CD4-positive, alpha-beta T cell (primary cell): ENCODE data around the gene ATXN7L3. TPM values are rescaled to one million over a fixed set of nuclear protein-coding genes. Genes with fewer than 3 reads are reported as not detected.

Experiments used
- ATAC-seq: fragments of 200-7000 bp; cut with Tn5 transposase; one replicate; pipeline ENCODE4 v1.10.0; 2022; ENCODE audit warnings: mild to moderate bottlenecking; ENCODE audit not compliant: poor library complexity
- CTCF ChIA-PET: fragments of 350-600 bp; sonication (Branson Sonifier 250); formaldehyde crosslinking; loops from one replicate; lab custom pipeline; 2021; ENCODE audit warnings: antibody characterized with exemption, inconsistent platforms; lab: Charles Lee
- POLR2A ChIA-PET: fragments of 350-600 bp; sonication (Branson Sonifier 250); formaldehyde crosslinking; loops from one replicate; lab custom pipeline; 2021; ENCODE audit warnings: antibody characterized with exemption, inconsistent platforms; lab: Charles Lee
- DNase-seq, 14 experiments: peaks; one replicate each; pipeline ENCODE4 v3.0.0-alpha.2; 2013 to 2020; ENCODE audit warnings: mixed read lengths in 2 of 14
- H3K27ac ChIP-seq, 2 donors: one replicate each; pipeline versions ENCODE4 v1.5.1 to v1.7.0; 2013; ENCODE audit warnings: low read length in 2 of 2, low read depth in 1 of 2, mild to moderate bottlenecking in 1 of 2
- H3K27me3 ChIP-seq, 2 experiments: 1 replicate in 1 of 2; 2 replicates in 1 of 2; pipeline versions ENCODE4 v1.6.1 to v1.7.0; 2013; ENCODE audit warnings: low read length in 2 of 2, control low read depth in 1 of 2, mild to moderate bottlenecking in 1 of 2, moderate library complexity in 1 of 2; ENCODE audit not compliant: insufficient read depth in 2 of 2, control insufficient read depth in 1 of 2
- H3K36me3 ChIP-seq: one replicate; pipeline ENCODE4 v1.6.1; 2013; ENCODE audit warnings: low read length, control low read depth; ENCODE audit not compliant: insufficient read depth
- H3K4me1 ChIP-seq: one replicate; pipeline ENCODE4 v1.6.1; 2013; ENCODE audit warnings: low read length, control low read depth; ENCODE audit not compliant: insufficient read depth
- H3K4me3 ChIP-seq: one replicate; pipeline ENCODE4 v1.5.1; 2013; ENCODE audit warnings: mild to moderate bottlenecking, low read length, moderate library complexity
- H3K9me3 ChIP-seq, 2 experiments: 1 replicate in 1 of 2; 2 replicates in 1 of 2; pipeline versions ENCODE4 v1.6.1 to v1.7.0; 2013; ENCODE audit warnings: low read length in 2 of 2, mild to moderate bottlenecking in 2 of 2, control low read depth in 1 of 2, moderate library complexity in 1 of 2; ENCODE audit not compliant: control insufficient read depth in 1 of 2, insufficient read depth in 1 of 2
- H3K27ac Mint-ChIP-seq: one replicate; pipeline ENCODE4 v1.8.0; 2020; ENCODE audit warnings: mixed read lengths
- H3K27me3 Mint-ChIP-seq: one replicate; pipeline ENCODE4 v1.8.0; 2021; ENCODE audit warnings: mixed read lengths
- H3K36me3 Mint-ChIP-seq: one replicate; pipeline ENCODE4 v1.8.0; 2021; ENCODE audit warnings: low read depth, mixed read lengths
- H3K4me1 Mint-ChIP-seq: one replicate; pipeline ENCODE4 v1.8.0; 2021; ENCODE audit warnings: low read depth, mixed read lengths
- H3K4me3 Mint-ChIP-seq: one replicate; pipeline ENCODE4 v1.8.0; 2020; ENCODE audit warnings: mild to moderate bottlenecking, mixed read lengths
- H3K9me3 Mint-ChIP-seq: one replicate; pipeline ENCODE4 v1.8.0; 2020; ENCODE audit warnings: mixed read lengths
- CTCF ChIP-seq: fragments of 200-600 bp; IDR thresholded peaks from one replicate; pipeline ENCODE4 v1.8.0; 2022; ENCODE audit warnings: antibody characterized with exemption, mild to moderate bottlenecking
- intact Hi-C, 2 experiments: fragments of 100-400 bp; cut with DNase I in 1 of 2; cut with micrococcal nuclease in 1 of 2; formaldehyde crosslinking; loops; one replicate each; pipeline versions ENCODE4 v1.15.1 to v1.9.0; 2023 to 2025; cut with DNase I, micrococcal nuclease
- total RNA-seq, 174 experiments: library from RNA in 2 of 174; stranded (reverse) in 2 of 174; gene quantifications; one replicate each; pipeline ENCODE4 v1.2.3 and lab custom pipeline; 2021 to 2026

The ATXN7L3 gene
- total RNA-seq, 2 experiments from 2014 or later, result 85.2 to 99.2 TPM

- Mint-ChIP-seq H3K4me1 (no peaks in the 10 kb centered on the region), H3K4me3 (no peak overlapping the region), H3K9me3 (no peaks in the 10 kb centered on the region), H3K27ac (no peak overlapping the region), H3K36me3 (peaks cover 28% of the 10 kb centered on the region), H3K27me3 (no peaks in the 10 kb centered on the region)
- ATAC-seq (no peak), DNase-seq (no peak)
- no peak for TF ChIP-seq CTCF
- H3K27ac ChIP-seq, result no peak overlapping the region
- CTCF ChIA-PET, result no interaction called here
- no peaks in the 10 kb centered on the region for H3K4me1 ChIP-seq
- H3K9me3 ChIP-seq, result no peaks in the 10 kb centered on the region
- H3K36me3 ChIP-seq, result peaks cover 19% of the 10 kb centered on the region
- intact Hi-C loops, result loop anchor here in 1 of 2 experiments (2.0 kb wide), 1 partner anchor 230 kb away; no protein-coding TSS in a partner anchor
- no peaks in the 10 kb centered on the region for H3K27me3 ChIP-seq
- POLR2A ChIA-PET, result no interaction called here
- H3K4me3 ChIP-seq, result no peak overlapping the region
Observed at GRCh38 chr17:44174427-44174826, 25.3 kb downstream of the ATXN7L3 start.

GRCh38 chr17:44171931-44172455 lies 27.7 kb downstream of the ATXN7L3 start:
- Mint-ChIP-seq H3K4me1 (peaks cover 10% of the 10 kb centered on the region), H3K27ac (no peak overlapping the region), H3K9me3 (no peaks in the 10 kb centered on the region), H3K36me3 (peaks cover 9% of the 10 kb centered on the region), H3K27me3 (no peaks in the 10 kb centered on the region), H3K4me3 (no peak overlapping the region)
- Histone ChIP-seq H3K36me3 (peaks cover 6% of the 10 kb centered on the region), H3K27me3 (no peaks in the 10 kb centered on the region), H3K27ac (no peak overlapping the region), H3K4me1 (peaks cover 7% of the 10 kb centered on the region), H3K9me3 (no peaks in the 10 kb centered on the region), H3K4me3 (no peak overlapping the region)
- TF ChIP-seq CTCF, result no peak
- ChIA-PET CTCF (interaction anchor here (1.1 kb wide), 1 partner anchor 38 kb away, joined by 3 read pairs; no protein-coding TSS in a partner anchor), POLR2A (interaction anchor here (1.8 kb wide), 1 partner anchor 14 kb away, joined by 6 read pairs; the partner anchor contains the start of gene TMUB2)
- intact Hi-C loops, result no loop called here
- ATAC-seq (no peak), DNase-seq (no peak)

GRCh38 chr17:44170499-44171201 lies 29.0 kb downstream of the ATXN7L3 start, which contains the start of gene ASB16:
ASB16 (plus strand) TSS chr17:44170704; CDS start chr17:44170790, 86 bp downstream.
- Mint-ChIP-seq H3K27me3 (no peaks in the 10 kb centered on the region), H3K27ac (no peak within 1 kb of the TSS), H3K4me3 (no peak within 1 kb of the TSS), H3K9me3 (no peaks in the 10 kb centered on the region), H3K36me3 (peaks cover 3% of the 10 kb centered on the region), H3K4me1 (peaks cover 10% of the 10 kb centered on the region)
- Histone ChIP-seq H3K9me3 (no peaks in the 10 kb centered on the region), H3K27me3 (no peaks in the 10 kb centered on the region), H3K36me3 (no peaks in the 10 kb centered on the region), H3K27ac (no peak within 1 kb of the TSS), H3K4me3 (no peak within 1 kb of the TSS), H3K4me1 (peaks cover 7% of the 10 kb centered on the region)
- CTCF ChIA-PET, result interaction anchor here (0.5 to 0.7 kb wide), 2 partner anchors 60 to 363 kb away, joined by 3 to 5 read pairs; no protein-coding TSS in a partner anchor
- POLR2A ChIA-PET, result no interaction called here
- intact Hi-C loops, result no loop called here
- ATAC-seq (no peak), DNase-seq (no peak)
- TF ChIP-seq CTCF, result no peak
